Spleen (tissue), 11 donors: ENCODE results near the gene MPST. TPM values are rescaled to one million over a fixed set of nuclear protein-coding genes. Genes with fewer than 3 reads are reported as not detected.

Source experiments
- DNase-seq: peaks from one replicate; pipeline ENCODE4 v3.0.0-alpha.2; 2020
- H3K27ac ChIP-seq, 8 donors: fragments of 200-600 bp; sonication (generic) in 7 of 8; 1 replicate in 4 of 8; 2 replicates in 4 of 8; pipeline versions ENCODE4 v1.5.0 to v1.8.0; 2016 to 2021; ENCODE audit warnings: inconsistent platforms in 4 of 8, mild to moderate bottlenecking in 4 of 8, moderate library complexity in 1 of 8
- H3K27me3 ChIP-seq, 7 donors: fragments of 200-600 bp; sonication (generic) in 6 of 7; replicated peaks in 1 of 7; 1 replicate in 4 of 7; 2 replicates in 3 of 7; pipeline versions ENCODE4 v1.5.0 to v1.8.0; 2016 to 2021; ENCODE audit warnings: inconsistent platforms in 3 of 7, mild to moderate bottlenecking in 1 of 7
- H3K36me3 ChIP-seq, 6 donors: fragments of 200-600 bp; sonication (generic) in 5 of 6; 1 replicate in 4 of 6; 2 replicates in 2 of 6; pipeline versions ENCODE4 v1.5.0 to v1.8.0; 2016 to 2021; ENCODE audit warnings: inconsistent platforms in 2 of 6
- H3K4me1 ChIP-seq, 6 donors: fragments of 200-600 bp; sonication (generic) in 5 of 6; 1 replicate in 3 of 6; 2 replicates in 3 of 6; pipeline versions ENCODE4 v1.5.0 to v1.8.0; 2016 to 2021; ENCODE audit warnings: inconsistent platforms in 3 of 6
- H3K4me3 ChIP-seq, 8 donors: fragments of 200-600 bp; sonication (generic) in 7 of 8; 1 replicate in 4 of 8; 2 replicates in 4 of 8; pipeline versions ENCODE4 v1.5.0 to v1.8.0; 2016 to 2021; ENCODE audit warnings: inconsistent platforms in 4 of 8, mild to moderate bottlenecking in 4 of 8, moderate library complexity in 2 of 8
- H3K9me3 ChIP-seq, 8 donors: fragments of 200-600 bp; sonication (generic) in 7 of 8; 1 replicate in 4 of 8; 2 replicates in 4 of 8; pipeline versions ENCODE4 v1.5.0 to v1.8.0; 2016 to 2021; ENCODE audit warnings: inconsistent platforms in 4 of 8
- CTCF ChIP-seq, 11 experiments: fragments of 200-600 bp in 7 of 11; fragments of 450-650 bp in 4 of 11; sonication (generic) in 4 of 11; IDR thresholded peaks in 8 of 11; conservative IDR thresholded peaks in 3 of 11; 1 replicate in 7 of 11; 2 replicates in 4 of 11; pipeline versions ENCODE4 v1.4.0 to v1.8.0; 2016 to 2021; ENCODE audit warnings: antibody characterized with exemption in 11 of 11, inconsistent platforms in 4 of 11, mild to moderate bottlenecking in 1 of 11
- POLR2A ChIP-seq, 3 donors: fragments of 450-650 bp; IDR thresholded peaks; one replicate each; pipeline ENCODE4 v1.5.1; 2017; ENCODE audit warnings: antibody characterized with exemption in 3 of 3, mild to moderate bottlenecking in 1 of 3
- POLR2AphosphoS5 ChIP-seq, 3 donors: sonication (generic); formaldehyde crosslinking; IDR thresholded peaks; one replicate each; pipeline ENCODE4 v1.5.1; 2017; ENCODE audit warnings: antibody characterized with exemption in 3 of 3
- WGBS, 5 donors: extraction: QIAGEN DNeasy Blood & Tissue Kit in 3 of 5; methylation state at CpG; one replicate each; pipeline versions ENCODE4 v1.1.5 to v1.1.7; 2013 to 2018; 5-methylcytosine and 5-hydroxymethylcytosine counted together
- intact Hi-C: fragments of 100-400 bp; cut with DNase I; formaldehyde crosslinking; loops from one replicate; pipeline ENCODE4 v1.15.0; 2023; ENCODE audit warnings: low total_unique reads
- polyA plus RNA-seq, 3 donors: library from polyadenylated mRNA; stranded (reverse); fragments of 200-250 nt; gene quantifications; one replicate each; pipeline ENCODE4 v1.2.1, GENCODE V29; 2013
- small RNA-seq, 4 donors: library from RNA; depleted of rRNA; stranded (forward); fragments of <200 nt; gene quantifications; one replicate each; pipeline ENCODE3, GENCODE V24; 2016
- total RNA-seq, 7 donors: library from RNA; depleted of rRNA in 3 of 7; stranded (reverse); fragments of >200 nt in 3 of 7; fragmentation: NEBNext Ultra II Directional in 4 of 7; extraction: Animal tissue kit (Norgen Biotek cat#: 25700) in 4 of 7; gene quantifications; one replicate each; pipeline versions ENCODE4 v1.1.0 to v1.2.1, GENCODE V29; 2016 to 2021
- donor health status: healthy with polysubstance abuse.
- donor health status: DM: no; HTN: no; CAD: no; lungs with moderate emphysema.
- donor health status: DM: no; HTN: no; CAD: no.
- donor health status: Bipolar disorder and iron deficiency.
- donor health status: healthy.
- donor health status: DM: no; HTN: no; CAD: no.
- donor health status: DM: yes; HTN: yes; CAD: no.

Gene MPST
- total and polyA plus RNA-seq, 10 donors, result 13.9 to 44.8 (median 29.9) TPM

GRCh38 chr22:37079158-37079557 lies 59.6 kb downstream of the MPST start:
- intact Hi-C loops, result loop anchor here (2.0 kb wide), 1 partner anchor 120 kb away; no protein-coding TSS in a partner anchor
- Histone ChIP-seq H3K9me3 (no peaks in the 10 kb centered on the region), H3K4me1 (peaks cover 11 to 28% (median 23%) of the 10 kb centered on the region in 6 donors), H3K36me3 (no peaks in the 10 kb centered on the region), H3K27me3 (peaks cover 0 to 42% (median 0%) of the 10 kb centered on the region in 7 donors), H3K27ac (peak overlapping the region in 7 of 8 donors; percentile 17 to 86 (median 61)), H3K4me3 (peak overlapping the region in 1 of 8 donors; percentile 13)
- WGBS, 5 donors, result 44 to 63% (median 56%) methylated on average over 5 of the region's 5 CpGs
- TF ChIP-seq POLR2AphosphoS5 (IDR thresholded peaks at IDR 0.05) (no peak), POLR2A (IDR thresholded peaks at IDR 0.05) (no peak), CTCF (IDR thresholded peaks at IDR 0.05 in 8 of 11, conservative IDR thresholded peaks at IDR 0.05 in 3 of 11) (no peak)
- DNase-seq, result no peak

Small RNA genes lying within 50 kb of the gene (small RNA-seq; reads per million reads assigned to genes)
- 0 reads per million in 4 donors for gene RF00019

Other genes with a start within 250 kb of the MPST start
- gene IFT27, start 243.6 kb upstream of the MPST start, total RNA-seq, result 10 to 100 TPM; 12.4 to 35.4 (median 25.6) TPM
- gene IFT27, start 243.6 kb upstream of the MPST start, polyA plus RNA-seq, result 10 to 100 TPM; 17.5 to 23.4 (median 20.1) TPM
- gene PVALB, start 202.7 kb upstream of the MPST start, total RNA-seq, result 1 to 10 TPM in 2 of 7 donors, under 1 TPM in 3, not detected in 2; 0.91 to 3.2 (median 0.95) TPM
- gene PVALB, start 202.7 kb upstream of the MPST start, polyA plus RNA-seq, result 1 to 10 TPM in 2 of 3 donors, under 1 TPM in 1; 0.52 to 2.8 (median 1.0) TPM
- gene NCF4, start 158.7 kb upstream of the MPST start, total RNA-seq, result 100 to 1,000 TPM in 6 of 7 donors, 10 to 100 TPM in 1; 89.0 to 222 (median 146) TPM
- gene NCF4, start 158.7 kb upstream of the MPST start, polyA plus RNA-seq, result 100 to 1,000 TPM; 116 to 178 (median 162) TPM
- 100 to 1,000 TPM in 1 of 7 donors, 10 to 100 TPM in 6; 35.9 to 110 (median 61.3) TPM for gene CSF2RB, start 106.1 kb upstream of the MPST start, total RNA-seq
- 10 to 100 TPM; 14.2 to 19.7 (median 16.3) TPM for gene CSF2RB, start 106.1 kb upstream of the MPST start, polyA plus RNA-seq
- gene TST, start 295 bp upstream of the MPST start, total RNA-seq, result 10 to 100 TPM; 10.3 to 27.1 (median 12.3) TPM
- 10 to 100 TPM; 10.8 to 21.0 (median 16.2) TPM for gene TST, start 295 bp upstream of the MPST start, polyA plus RNA-seq
- gene KCTD17, start 32.0 kb downstream of the MPST start, total RNA-seq, result 10 to 100 TPM; 13.5 to 21.5 (median 17.9) TPM
- gene KCTD17, start 32.0 kb downstream of the MPST start, polyA plus RNA-seq, result 10 to 100 TPM; 10.7 to 27.5 (median 13.0) TPM
- under 1 TPM in 2 of 7 donors, not detected in 5; 0.54 to 0.55 TPM for gene TMPRSS6, start 90.0 kb downstream of the MPST start, total RNA-seq
- gene TMPRSS6, start 90.0 kb downstream of the MPST start, polyA plus RNA-seq, result under 1 TPM; 0.09 to 0.28 (median 0.26) TPM
- gene IL2RB, start 130.2 kb downstream of the MPST start, total RNA-seq, result 10 to 100 TPM; 20.6 to 75.2 (median 51.5) TPM
- gene IL2RB, start 130.2 kb downstream of the MPST start, polyA plus RNA-seq, result 1 to 10 TPM; 3.7 to 5.9 (median 3.9) TPM
- gene C1QTNF6, start 168.5 kb downstream of the MPST start, total RNA-seq, result 10 to 100 TPM in 1 of 7 donors, 1 to 10 TPM in 6; 5.3 to 10.3 (median 6.9) TPM
- gene C1QTNF6, start 168.5 kb downstream of the MPST start, polyA plus RNA-seq, result 1 to 10 TPM; 7.7 to 8.9 (median 8.8) TPM
- 1 to 10 TPM in 3 of 7 donors, under 1 TPM in 4; 0.56 to 2.0 (median 0.95) TPM for gene SSTR3, start 192.7 kb downstream of the MPST start, total RNA-seq
- 1 to 10 TPM; 1.2 to 2.0 (median 1.5) TPM for gene SSTR3, start 192.7 kb downstream of the MPST start, polyA plus RNA-seq
- 100 to 1,000 TPM; 270 to 493 (median 363) TPM for gene RAC2, start 224.5 kb downstream of the MPST start, total RNA-seq
- gene RAC2, start 224.5 kb downstream of the MPST start, polyA plus RNA-seq, result 100 to 1,000 TPM; 389 to 421 (median 410) TPM